Embryonic facial prominence (tissue), 1 donor: Measurements from ENCODE around the gene YPEL3.

Experiments
- DNase-seq: peaks from one replicate; pipeline ENCODE4 v3.0.0-alpha.2; 2016; ENCODE audit errors: extremely low spot score

Gene YPEL3

GRCh38 chr16:30069611-30070462, 26.2 kb downstream of the YPEL3 start:
- no peak for DNase-seq

GRCh38 chr16:30068750-30069610, 27.0 kb downstream of the YPEL3 start:
- DNase-seq = no peak

GRCh38 chr16:30068333-30068732, 27.7 kb downstream of the YPEL3 start:
- DNase-seq = no peak

GRCh38 chr16:30067584-30067916, 28.5 kb downstream of the YPEL3 start:
- no peak for DNase-seq

GRCh38 chr16:30066761-30067583, 29.0 kb downstream of the YPEL3 start:
- no peak for DNase-seq

GRCh38 chr16:30065943-30066760, 29.9 kb downstream of the YPEL3 start:
- no peak for DNase-seq

- peak; percentile 93 for DNase-seq
Observed at GRCh38 chr16:30065102-30065942, 30.7 kb downstream of the YPEL3 start, which contains the start of gene ALDOA. Gene ALDOA (plus strand): TSS chr16:30065760. CDS start chr16:30066898, 1,138 bp downstream.

- no peak for DNase-seq
Observed at GRCh38 chr16:30064729-30065101, 31.3 kb downstream of the YPEL3 start.

GRCh38 chr16:30063893-30064728, 31.9 kb downstream of the YPEL3 start:
- no peak for DNase-seq

GRCh38 chr16:30063278-30063892, 32.6 kb downstream of the YPEL3 start:
- DNase-seq = no peak

GRCh38 chr16:30060836-30061554, 35.0 kb downstream of the YPEL3 start:
- no peak for DNase-seq

DNA sequence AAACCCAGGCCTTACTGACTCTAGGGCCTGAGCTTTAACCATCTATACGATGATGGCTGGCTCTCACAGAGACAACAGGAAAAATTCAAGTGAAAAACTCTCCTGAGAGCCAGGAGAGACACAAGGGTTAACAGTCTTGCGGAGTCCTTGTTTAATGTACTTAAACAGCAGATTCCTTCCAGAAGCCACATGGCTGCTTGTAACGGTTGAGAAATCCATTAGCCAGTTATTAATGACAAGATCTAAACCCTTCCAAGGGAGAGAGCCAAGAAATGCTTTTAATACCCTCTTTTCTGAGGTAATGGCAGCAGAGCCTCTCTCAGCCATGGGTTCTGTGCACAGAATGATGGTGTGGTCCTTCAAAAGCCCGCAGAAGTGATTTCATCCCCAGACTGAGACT, 35.7 kb downstream of the YPEL3 start:
- DNase-seq = no peak

GRCh38 chr16:30054959-30055553, 41.0 kb downstream of the YPEL3 start:
- DNase-seq = no peak

- DNase-seq = no peak
Observed at GRCh38 chr16:30054451-30054850, 41.6 kb downstream of the YPEL3 start.

DNA sequence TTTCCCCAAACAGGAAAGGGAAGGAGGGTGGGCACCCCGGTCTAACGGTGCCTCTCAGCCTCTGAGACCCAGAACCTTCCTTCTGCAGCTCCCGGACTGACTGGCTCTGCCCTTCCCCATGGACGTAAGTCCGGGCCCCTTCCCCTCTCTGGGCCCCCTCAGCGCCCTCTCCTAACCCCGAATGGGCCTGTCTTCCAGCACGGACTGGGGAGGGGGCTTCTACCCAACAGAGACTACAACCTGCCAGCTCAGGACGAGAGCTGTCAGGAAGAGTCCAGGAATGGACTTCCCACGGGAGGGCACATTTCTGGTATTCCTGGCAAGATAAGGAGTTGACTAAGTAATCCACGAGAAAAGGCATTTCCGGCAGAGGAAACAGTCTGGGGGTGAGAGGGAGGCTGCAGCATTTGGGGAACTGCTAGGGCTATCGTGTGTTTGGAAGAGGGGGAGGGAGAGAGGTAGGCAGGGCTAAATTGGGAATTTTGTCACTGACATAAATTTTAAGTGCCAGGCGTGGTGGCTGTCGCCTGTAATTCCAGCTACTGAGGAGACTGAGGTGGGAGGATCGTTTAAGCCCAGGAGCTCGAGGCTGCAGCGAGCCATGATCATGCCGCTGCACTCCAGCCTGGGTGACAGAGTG, 42.5 kb downstream of the YPEL3 start:
- DNase-seq = no peak

GRCh38 chr16:30052671-30053372, 43.2 kb downstream of the YPEL3 start:
- DNase-seq = peak; percentile 80

GRCh38 chr16:30051518-30051917, 44.5 kb downstream of the YPEL3 start:
- DNase-seq = no peak
